HG03045 (cell line): ENCODE measurements around the gene CNTN1.

Experiments used
- ATAC-seq: cut with Tn5 transposase; IDR thresholded peaks from one replicate; pipeline ENCODE4 v1.9.1; 2021; ENCODE audit warnings: mild to moderate bottlenecking, moderate library complexity; ENCODE audit not compliant: unreplicated experiment

CNTN1 gene

GRCh38 chr12:40834321-40834720, 142.1 kb downstream of the CNTN1 start:
- no peak for ATAC-seq

GRCh38 chr12:40837891-40838429, 145.7 kb downstream of the CNTN1 start:
- no peak for ATAC-seq

GRCh38 chr12:40843495-40843894, 151.3 kb downstream of the CNTN1 start:
- ATAC-seq = no peak

GRCh38 chr12:40853221-40853620, 161.0 kb downstream of the CNTN1 start:
- no peak for ATAC-seq

- ATAC-seq = no peak
Observed at GRCh38 chr12:40854604-40855003, 162.4 kb downstream of the CNTN1 start.

- ATAC-seq = no peak
Observed at GRCh38 chr12:40864891-40865290, 172.7 kb downstream of the CNTN1 start.

- no peak for ATAC-seq
Observed at GRCh38 chr12:40870981-40871380, 178.7 kb downstream of the CNTN1 start.

- ATAC-seq = no peak
Observed at GRCh38 chr12:40874868-40875267, 182.6 kb downstream of the CNTN1 start.

GRCh38 chr12:40889329-40889728, 197.1 kb downstream of the CNTN1 start:
- no peak for ATAC-seq

GRCh38 chr12:40892528-40892927, 200.3 kb downstream of the CNTN1 start:
- ATAC-seq = no peak

GRCh38 chr12:40898505-40898904, 206.3 kb downstream of the CNTN1 start:
- no peak for ATAC-seq

GRCh38 chr12:40903040-40903439, 210.8 kb downstream of the CNTN1 start:
- no peak for ATAC-seq

- ATAC-seq = no peak
Observed at GRCh38 chr12:40907115-40907527, 214.9 kb downstream of the CNTN1 start.

GRCh38 chr12:40911676-40912075, 219.4 kb downstream of the CNTN1 start:
- no peak for ATAC-seq

GRCh38 chr12:40915172-40915571, 222.9 kb downstream of the CNTN1 start:
- no peak for ATAC-seq

GRCh38 chr12:40917561-40917960, 225.3 kb downstream of the CNTN1 start:
- no peak for ATAC-seq

GRCh38 chr12:40921563-40922163, 229.4 kb downstream of the CNTN1 start:
- no peak for ATAC-seq

GRCh38 chr12:40937891-40938290, 245.7 kb downstream of the CNTN1 start:
- ATAC-seq = no peak

- ATAC-seq = no peak
Observed at GRCh38 chr12:40942326-40942725, 250.1 kb downstream of the CNTN1 start.

- no peak for ATAC-seq
Observed at GRCh38 chr12:40945772-40946171, 253.5 kb downstream of the CNTN1 start.

- ATAC-seq = no peak
Observed at GRCh38 chr12:40946612-40947194, 254.5 kb downstream of the CNTN1 start.

- ATAC-seq = no peak
Observed at GRCh38 chr12:40947797-40948196, 255.6 kb downstream of the CNTN1 start.

- ATAC-seq = no peak
Observed at GRCh38 chr12:40953076-40953475, 260.8 kb downstream of the CNTN1 start.
